Heart left ventricle (tissue), 16 donors: ENCODE results near the gene CFAP45. TPM values are rescaled to one million over a fixed set of nuclear protein-coding genes. Genes with fewer than 3 reads are reported as not detected.
"Not testable (repeated sequence)": the region's sequence is repeated elsewhere in the genome, so short reads cannot be mapped to it uniquely, and the experiment has no call there.

Source experiments
- ATAC-seq, 4 donors: fragments of 200-7000 bp; cut with Tn5 transposase; one replicate each; pipeline ENCODE4 v1.9.1; 2020 to 2022; ENCODE audit warnings: moderate library complexity in 4 of 4, mild to moderate bottlenecking in 3 of 4, moderate number of reproducible peaks in 1 of 4
- DNase-seq, 5 donors: peaks; one replicate each; pipeline ENCODE4 v3.0.0-alpha.2; 2020
- H3K27ac ChIP-seq, 12 donors: fragments of 200-600 bp; sonication (generic) in 4 of 12; one replicate each; pipeline versions ENCODE4 v1.5.0 to v1.8.0; 2016 to 2022; ENCODE audit warnings: mild to moderate bottlenecking in 2 of 12
- H3K27me3 ChIP-seq, 9 donors: fragments of 200-600 bp; sonication (generic) in 2 of 9; one replicate each; pipeline versions ENCODE4 v1.5.1 to v1.8.0; 2016 to 2022; ENCODE audit warnings: mild to moderate bottlenecking in 3 of 9
- H3K36me3 ChIP-seq, 9 donors: fragments of 200-600 bp; sonication (generic) in 2 of 9; one replicate each; pipeline versions ENCODE4 v1.5.0 to v1.8.0; 2018 to 2022; ENCODE audit warnings: mild to moderate bottlenecking in 2 of 9
- H3K4me1 ChIP-seq, 12 donors: fragments of 200-600 bp; sonication (generic) in 4 of 12; one replicate each; pipeline versions ENCODE4 v1.5.0 to v1.8.0; 2016 to 2022; ENCODE audit warnings: mild to moderate bottlenecking in 3 of 12
- H3K4me3 ChIP-seq, 12 donors: fragments of 200-600 bp; sonication (generic) in 4 of 12; one replicate each; pipeline versions ENCODE4 v1.5.0 to v1.8.0; 2017 to 2022; ENCODE audit warnings: mild to moderate bottlenecking in 9 of 12, moderate library complexity in 4 of 12
- H3K9me3 ChIP-seq, 12 donors: fragments of 200-600 bp; sonication (generic) in 4 of 12; one replicate each; pipeline versions ENCODE4 v1.5.0 to v1.8.0; 2016 to 2022; ENCODE audit warnings: mild to moderate bottlenecking in 1 of 12
- POLR2A ChIP-seq, 2 donors: fragments of 450-650 bp; IDR thresholded peaks; one replicate each; pipeline ENCODE4 v1.6.1; 2017; ENCODE audit warnings: antibody characterized with exemption in 2 of 2, mild to moderate bottlenecking in 2 of 2, moderate library complexity in 2 of 2
- WGBS, 4 donors: extraction: QIAGEN DNeasy Blood & Tissue Kit in 2 of 4; methylation state at CpG; one replicate each; pipeline versions ENCODE4 v1.1.5 to v1.1.7; 2013 to 2018; 5-methylcytosine and 5-hydroxymethylcytosine counted together
- intact Hi-C, 10 donors: fragments of 100-400 bp; cut with DNase I; formaldehyde crosslinking; loops; one replicate each; pipeline versions ENCODE4 v1.11.1 to v1.14.2; 2022
- polyA plus RNA-seq, 2 donors: library from polyadenylated mRNA; stranded (reverse); fragments of 200-250 nt; gene quantifications; one replicate each; pipeline ENCODE4 v1.2.3, GENCODE V29; 2013
- total RNA-seq, 9 donors: library from RNA; depleted of rRNA in 2 of 9; stranded (reverse); fragments of >200 nt in 2 of 9; fragmentation: NEBNext Ultra II Directional in 3 of 9; extraction: Animal tissue kit (Norgen Biotek cat#: 25700) in 3 of 9; gene quantifications; one replicate each; pipeline versions ENCODE4 v1.1.0 to v1.2.4, GENCODE V29; 2016 to 2023
- TF ChIP-seq, protein P1 (sequence below), 12 donors: fragments of 200-600 bp; sonication (generic) in 4 of 12; IDR thresholded peaks; one replicate each; pipeline versions ENCODE4 v1.5.0 to v1.8.0; 2018 to 2022; ENCODE audit warnings: antibody characterized with exemption in 12 of 12, mild to moderate bottlenecking in 5 of 12
- donor health status: ischemic (EF 13 %, LVEDD 7.1; RV severe dilation, severe dysfunction).
- donor health status: healthy with polysubstance abuse.
- donor health status: DM: no; HTN: yes; CAD: no.
- donor health status: DM: no; HTN: no; CAD: no.
- donor health status: ischemic (EF 25% LVEDD 6.9; RV normal size, moderate dysfunction).
- donor health status: ischemic (EF 25% LVEDD 5.7; RV mildly dilated, moderate dysfunction).
- donor health status: healthy.
- donor health status: DM: yes; HTN: yes; CAD: no.
- donor health status: ischemic (EF 35%, LVEDD 5.7; RV mildly dilated, moderate dysfunction).
- donor health status: nonischemic (EF 11% LVEDD 7.7; RV severe dilation, severe dysfunction).
- donor health status: DM: yes; HTN: yes; CAD: no.
- donor health status: PGD.
- donor health status: ischemic (EF 29% LVEDD 5.4; RV normal size, mild dysfunction).
- donor health status: nonischemic (EF 23%, LVEDD 6.1; RV moderate dilation, normal function).

Gene CFAP45
- total and polyA plus RNA-seq, 11 donors, result 0.29 to 1.8 (median 0.62) TPM; not detected in 2

DNA sequence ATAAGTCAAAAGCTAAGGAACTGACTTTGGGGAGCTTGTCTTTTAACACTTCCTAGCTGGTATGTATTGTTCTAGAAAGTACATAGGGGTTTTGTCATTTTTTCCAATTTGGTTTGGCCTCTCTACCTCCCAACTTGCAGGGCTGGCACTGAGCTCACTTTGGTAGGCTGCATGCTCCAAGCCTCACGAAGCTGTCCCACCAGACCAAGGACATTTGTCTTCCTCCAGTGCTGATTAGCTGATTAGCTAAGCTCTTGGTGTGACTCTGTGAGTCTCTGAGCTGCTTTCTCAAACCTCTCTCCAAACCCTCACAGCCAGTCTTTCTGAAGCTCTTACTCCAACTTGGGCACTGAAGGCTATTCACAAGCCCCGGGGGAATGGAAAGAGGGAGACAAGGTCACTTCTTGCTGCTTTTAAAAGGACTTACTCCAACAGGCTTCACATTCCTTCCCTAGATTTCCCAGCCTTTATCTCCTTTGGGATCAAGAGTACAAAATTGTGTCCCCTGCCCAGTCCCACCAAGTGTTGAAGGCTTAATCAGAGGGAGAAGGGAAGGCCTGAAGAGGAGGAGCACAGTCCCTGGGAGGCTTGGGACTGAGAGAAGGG, 893 bp upstream of the CFAP45 start:
- Histone ChIP-seq H3K27me3 (no peaks in the 10 kb centered on the region), H3K36me3 (no peaks in the 10 kb centered on the region), H3K4me1 (peaks cover 0 to 41% (median 16%) of the 10 kb centered on the region in 12 donors), H3K9me3 (peaks cover 0 to 7% (median 0%) of the 10 kb centered on the region in 12 donors), H3K4me3 (no peak overlapping the region), H3K27ac (peak overlapping the region in 3 of 12 donors; percentile 22 to 30 (median 29))
- ATAC-seq, result peak in 1 of 4 donors; percentile 16
- DNase-seq, result no peak
- intact Hi-C loops, result no loop called here
- WGBS, 4 donors, result 67 to 85% (median 75%) methylated on average over 2 of the region's 2 CpGs
- TF ChIP-seq, protein P1, sequence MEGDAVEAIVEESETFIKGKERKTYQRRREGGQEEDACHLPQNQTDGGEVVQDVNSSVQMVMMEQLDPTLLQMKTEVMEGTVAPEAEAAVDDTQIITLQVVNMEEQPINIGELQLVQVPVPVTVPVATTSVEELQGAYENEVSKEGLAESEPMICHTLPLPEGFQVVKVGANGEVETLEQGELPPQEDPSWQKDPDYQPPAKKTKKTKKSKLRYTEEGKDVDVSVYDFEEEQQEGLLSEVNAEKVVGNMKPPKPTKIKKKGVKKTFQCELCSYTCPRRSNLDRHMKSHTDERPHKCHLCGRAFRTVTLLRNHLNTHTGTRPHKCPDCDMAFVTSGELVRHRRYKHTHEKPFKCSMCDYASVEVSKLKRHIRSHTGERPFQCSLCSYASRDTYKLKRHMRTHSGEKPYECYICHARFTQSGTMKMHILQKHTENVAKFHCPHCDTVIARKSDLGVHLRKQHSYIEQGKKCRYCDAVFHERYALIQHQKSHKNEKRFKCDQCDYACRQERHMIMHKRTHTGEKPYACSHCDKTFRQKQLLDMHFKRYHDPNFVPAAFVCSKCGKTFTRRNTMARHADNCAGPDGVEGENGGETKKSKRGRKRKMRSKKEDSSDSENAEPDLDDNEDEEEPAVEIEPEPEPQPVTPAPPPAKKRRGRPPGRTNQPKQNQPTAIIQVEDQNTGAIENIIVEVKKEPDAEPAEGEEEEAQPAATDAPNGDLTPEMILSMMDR (IDR thresholded peaks at IDR 0.05), result no peak
- no peak for TF ChIP-seq POLR2A (IDR thresholded peaks at IDR 0.05)

DNA sequence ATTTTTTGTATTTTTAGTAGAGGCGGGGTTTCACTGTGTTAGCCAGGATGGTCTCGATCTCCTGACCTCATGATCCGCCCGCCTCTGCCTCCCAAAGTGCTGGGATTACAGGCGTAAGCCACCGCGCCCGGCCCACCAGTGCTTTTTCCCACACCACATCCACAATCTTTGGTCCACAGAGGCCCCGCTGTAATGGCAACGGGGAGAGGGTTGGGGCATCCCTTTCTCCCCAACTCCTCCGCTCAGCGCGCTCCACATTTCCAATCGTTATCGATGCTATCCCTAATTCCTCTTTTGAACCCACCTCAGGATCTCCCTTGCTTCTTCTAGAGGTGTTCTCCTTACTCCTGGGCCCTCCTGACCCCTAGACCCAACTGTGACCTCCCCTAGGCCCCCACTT, 331 bp downstream of the CFAP45 start:
- 85 to 92% (median 92%) methylated on average over 12 to 15 of the region's 15 CpGs for WGBS, 4 donors
- not testable (repeated sequence) for H3K36me3 ChIP-seq, H3K9me3 ChIP-seq, H3K27me3 ChIP-seq, DNase-seq, H3K4me3 ChIP-seq, ATAC-seq
- intact Hi-C loops, result loop anchor here in 1 of 10 donors (10.0 kb wide), 1 partner anchor 735 kb away; no protein-coding TSS in a partner anchor
- peak overlapping the region in 2 of 12 donors; percentile 2 to 44 for H3K27ac ChIP-seq
- peaks cover 0 to 48% (median 21%) of the 10 kb centered on the region in 12 donors for H3K4me1 ChIP-seq

DNA sequence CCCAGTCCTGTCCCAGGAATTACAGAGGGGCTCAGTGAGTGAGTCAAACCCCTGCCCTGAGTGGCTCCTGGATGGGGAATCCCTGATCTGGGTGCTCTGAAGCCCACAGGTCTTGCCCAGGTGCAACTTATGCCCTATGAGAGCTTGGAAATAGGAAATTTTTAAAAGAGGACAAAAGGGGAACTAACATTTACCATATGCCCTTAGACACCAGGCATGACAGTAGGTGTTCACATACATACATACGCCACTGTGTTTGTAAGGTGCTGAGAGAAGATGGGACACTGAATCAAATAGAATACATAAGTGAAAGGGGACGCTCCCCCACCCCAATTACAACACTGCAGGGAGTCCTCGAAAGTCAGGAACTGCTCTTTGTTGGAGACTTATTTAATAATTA, 1.4 kb downstream of the CFAP45 start:
- Histone ChIP-seq H3K27ac (no peak overlapping the region), H3K4me3 (no peak overlapping the region), H3K9me3 (no peaks in the 10 kb centered on the region), H3K4me1 (peaks cover 0 to 48% (median 21%) of the 10 kb centered on the region in 12 donors), H3K27me3 (no peaks in the 10 kb centered on the region), H3K36me3 (no peaks in the 10 kb centered on the region)
- ATAC-seq (no peak), DNase-seq (no peak)
- TF ChIP-seq, protein P1 (IDR thresholded peaks at IDR 0.05), result no peak
- TF ChIP-seq POLR2A (IDR thresholded peaks at IDR 0.05), result no peak
- 95 to 98% (median 98%) methylated on average over 3 of the region's 3 CpGs for WGBS, 4 donors
- intact Hi-C loops, result loop anchor here in 1 of 10 donors (10.0 kb wide), 1 partner anchor 734 kb away; no protein-coding TSS in a partner anchor

DNA sequence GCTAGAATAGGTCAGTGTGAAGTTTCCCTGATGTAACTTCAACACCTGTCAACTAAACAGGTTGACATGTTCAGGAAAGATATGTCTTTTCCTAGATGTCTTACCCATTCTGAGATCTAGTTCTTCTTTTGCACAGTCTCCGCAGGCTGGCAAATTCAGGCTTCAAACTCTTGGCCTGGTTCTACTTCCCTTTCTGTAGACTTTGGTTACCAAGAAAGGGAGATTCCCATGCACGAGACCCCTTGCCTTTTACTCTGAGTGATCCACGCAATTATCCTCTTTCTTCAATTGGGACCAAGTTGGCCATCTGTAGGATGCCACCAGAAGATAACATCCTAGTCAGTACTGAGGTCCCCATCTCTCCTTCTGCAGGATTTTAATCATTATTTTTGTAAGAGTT, 2.0 kb downstream of the CFAP45 start:
- Histone ChIP-seq H3K36me3 (no peaks in the 10 kb centered on the region), H3K27ac (no peak overlapping the region), H3K27me3 (no peaks in the 10 kb centered on the region), H3K4me1 (peaks cover 0 to 48% (median 21%) of the 10 kb centered on the region in 12 donors), H3K4me3 (no peak overlapping the region), H3K9me3 (no peaks in the 10 kb centered on the region)
- intact Hi-C loops, result loop anchor here in 1 of 10 donors (10.0 kb wide), 1 partner anchor 733 kb away; no protein-coding TSS in a partner anchor
- TF ChIP-seq, protein P1 (IDR thresholded peaks at IDR 0.05), result no peak
- TF ChIP-seq POLR2A (IDR thresholded peaks at IDR 0.05), result no peak
- DNase-seq (no peak), ATAC-seq (no peak)
- 90 to 94% (median 92%) methylated on average over 3 of the region's 3 CpGs for WGBS, 4 donors
